Liver (tissue), 9 donors: ENCODE measurements around the gene POPDC3. TPM values are rescaled to one million over a fixed set of nuclear protein-coding genes. Genes with fewer than 3 reads are reported as not detected.

ENCODE experiments used
- DNase-seq: peaks from one replicate; pipeline ENCODE4 v3.0.0-alpha.2; 2017; ENCODE audit warnings: low spot score
- H3K27ac ChIP-seq, 2 donors: one replicate each; pipeline ENCODE4 v1.7.0; 2013; ENCODE audit warnings: inconsistent platforms in 2 of 2, low read length in 2 of 2, control low read depth in 1 of 2, low read depth in 1 of 2, mild to moderate bottlenecking in 1 of 2
- H3K27me3 ChIP-seq, 4 donors: one replicate each; pipeline versions ENCODE4 v1.6.1 to v1.7.0; 2013; ENCODE audit warnings: low read length in 3 of 4, inconsistent platforms in 1 of 4, mild to moderate bottlenecking in 1 of 4, moderate library complexity in 1 of 4; ENCODE audit not compliant: control insufficient read depth in 4 of 4, insufficient read depth in 4 of 4
- H3K36me3 ChIP-seq, 4 donors: one replicate each; pipeline versions ENCODE4 v1.6.1 to v1.7.0; 2013; ENCODE audit warnings: low read length in 3 of 4, mild to moderate bottlenecking in 3 of 4, low read depth in 1 of 4, moderate library complexity in 1 of 4; ENCODE audit not compliant: control insufficient read depth in 4 of 4, insufficient read depth in 3 of 4
- H3K4me1 ChIP-seq, 4 donors: one replicate each; pipeline versions ENCODE4 v1.6.1 to v1.7.0; 2013; ENCODE audit warnings: low read length in 3 of 4, mild to moderate bottlenecking in 3 of 4, moderate library complexity in 1 of 4; ENCODE audit not compliant: control insufficient read depth in 4 of 4, insufficient read depth in 4 of 4
- H3K4me3 ChIP-seq, 3 donors: one replicate each; pipeline versions ENCODE4 v1.6.1 to v1.7.0; 2013; ENCODE audit warnings: low read length in 3 of 3, control low read depth in 1 of 3, low read depth in 1 of 3, mild to moderate bottlenecking in 1 of 3
- H3K9ac ChIP-seq, 2 donors: one replicate each; pipeline ENCODE4 v1.7.0; 2013; ENCODE audit warnings: low read length in 2 of 2, mild to moderate bottlenecking in 2 of 2, moderate library complexity in 2 of 2, control low read depth in 1 of 2, low read depth in 1 of 2
- H3K9me3 ChIP-seq, 4 donors: one replicate each; pipeline versions ENCODE4 v1.6.1 to v1.7.0; 2013; ENCODE audit warnings: low read length in 3 of 4; ENCODE audit not compliant: control insufficient read depth in 4 of 4
- EGR1 ChIP-seq, 2 donors: IDR thresholded peaks; 2 replicates each; pipeline ENCODE4 v1.6.1; 2016 to 2018; ENCODE audit warnings: antibody characterized with exemption in 2 of 2, low read depth in 2 of 2
- FOXA2 ChIP-seq: IDR thresholded peaks from 2 replicates; pipeline ENCODE4 v1.6.1; 2016; ENCODE audit warnings: antibody characterized with exemption
- HNF4G ChIP-seq: IDR thresholded peaks from 2 replicates; pipeline ENCODE4 v1.6.1; 2016; ENCODE audit warnings: antibody characterized with exemption
- JUND ChIP-seq, 2 donors: IDR thresholded peaks; 2 replicates each; pipeline ENCODE4 v1.6.1; 2016; ENCODE audit warnings: antibody characterized with exemption in 2 of 2
- NR2F2 ChIP-seq: IDR thresholded peaks from 2 replicates; pipeline ENCODE4 v1.6.1; 2016; ENCODE audit warnings: antibody characterized with exemption
- RXRA ChIP-seq, 2 donors: IDR thresholded peaks; 2 replicates each; pipeline ENCODE4 v1.6.1; 2017 to 2018; ENCODE audit warnings: antibody characterized with exemption in 2 of 2, mild to moderate bottlenecking in 1 of 2
- YY1 ChIP-seq: IDR thresholded peaks from 2 replicates; pipeline ENCODE4 v1.6.1; 2016; ENCODE audit warnings: antibody characterized with exemption, mild to moderate bottlenecking
- WGBS: extraction: QIAGEN DNeasy Blood & Tissue Kit; methylation state at CpG from one replicate; pipeline ENCODE4 v1.1.7; 2013; 5-methylcytosine and 5-hydroxymethylcytosine counted together
- polyA plus RNA-seq, 2 donors: library from polyadenylated mRNA; stranded (reverse) in 1 of 2; unstranded in 1 of 2; fragments of 200-250 nt in 1 of 2; fragments of >200 nt in 1 of 2; fragmentation: Nextera tagmentation in 1 of 2; extraction: Ambion mirVana in 1 of 2; gene quantifications; one replicate each; pipeline versions ENCODE4 v1.2.1 to v1.2.3, GENCODE V29; 2013 to 2015
- total RNA-seq, 2 donors: library from RNA; depleted of rRNA; stranded (reverse); fragments of >200 nt; gene quantifications; one replicate each; pipeline ENCODE4 v1.2.3, GENCODE V29; 2014
- TF ChIP-seq, protein P1 (sequence below): IDR thresholded peaks from 2 replicates; pipeline ENCODE4 v1.6.1; 2016; ENCODE audit warnings: antibody characterized with exemption
- TF ChIP-seq, protein P2 (sequence below): fragments of 150-350 bp; IDR thresholded peaks from 2 replicates; pipeline ENCODE4 v1.5.1; 2017; ENCODE audit warnings: improper control_type of control experiment, low read depth, low read length; ENCODE audit not compliant: missing input control
- TF ChIP-seq, protein P3 (sequence below): IDR thresholded peaks from 2 replicates; pipeline ENCODE4 v1.6.1; 2016; ENCODE audit warnings: antibody characterized with exemption
- donor health status: healthy.
- donor health status: healthy.
- donor health status: healthy.
- donor health status: healthy.
- donor health status: healthy.

Gene POPDC3
- total and polyA plus RNA-seq, 4 donors = not detected

DNA sequence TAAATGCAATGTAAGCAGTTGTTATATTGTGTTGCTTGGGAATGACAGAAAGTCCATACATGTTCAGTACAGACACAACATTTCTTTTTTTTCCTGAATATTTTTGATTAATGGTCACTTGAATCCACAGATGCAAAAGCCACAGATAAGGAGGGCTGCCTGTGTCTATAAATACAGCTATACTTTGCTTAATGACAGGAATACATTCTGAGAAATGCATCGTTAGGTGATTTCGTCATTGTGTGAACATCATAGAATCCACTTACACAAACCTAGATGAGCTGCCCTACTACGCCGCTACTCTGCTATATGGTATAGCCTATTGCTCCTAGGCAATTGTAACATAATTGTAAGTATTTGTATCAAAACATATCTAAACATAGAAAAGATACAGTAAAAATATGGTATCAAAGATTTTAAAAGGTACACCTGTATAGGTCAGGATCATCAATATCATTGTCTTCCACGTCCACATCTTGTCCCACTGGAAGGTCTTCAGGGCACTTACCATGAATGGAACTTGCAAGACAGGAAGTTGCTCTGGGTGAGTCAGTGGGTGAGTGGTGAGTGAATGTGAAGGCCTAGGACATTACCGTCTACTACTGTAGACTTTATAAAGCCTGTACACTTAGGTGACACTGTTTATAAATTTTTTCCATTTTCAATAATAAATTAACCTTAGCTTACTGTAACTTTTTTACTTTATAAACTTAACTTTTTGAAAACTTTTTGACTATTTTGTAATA is 27.9 kb upstream of the POPDC3 start:
- Histone ChIP-seq H3K27me3 (no peaks in the 10 kb centered on the region), H3K36me3 (no peaks in the 10 kb centered on the region), H3K4me3 (no peak overlapping the region), H3K4me1 (no peaks in the 10 kb centered on the region), H3K9ac (no peak overlapping the region), H3K27ac (no peak overlapping the region), H3K9me3 (no peaks in the 10 kb centered on the region)
- no peak for DNase-seq
- 90% methylated on average over 6 of the region's 6 CpGs for WGBS
- TF ChIP-seq HNF4G (no peak), EGR1 (IDR thresholded peaks at IDR 0.05; ENCODE audit: low read depth in 2 of 2) (no peak), YY1 (no peak), NR2F2 (no peak), FOXA2 (no peak), RXRA (IDR thresholded peaks at IDR 0.05) (no peak)
- TF ChIP-seq, protein P1, sequence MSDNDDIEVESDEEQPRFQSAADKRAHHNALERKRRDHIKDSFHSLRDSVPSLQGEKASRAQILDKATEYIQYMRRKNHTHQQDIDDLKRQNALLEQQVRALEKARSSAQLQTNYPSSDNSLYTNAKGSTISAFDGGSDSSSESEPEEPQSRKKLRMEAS = no peak
- TF ChIP-seq, protein P2, sequence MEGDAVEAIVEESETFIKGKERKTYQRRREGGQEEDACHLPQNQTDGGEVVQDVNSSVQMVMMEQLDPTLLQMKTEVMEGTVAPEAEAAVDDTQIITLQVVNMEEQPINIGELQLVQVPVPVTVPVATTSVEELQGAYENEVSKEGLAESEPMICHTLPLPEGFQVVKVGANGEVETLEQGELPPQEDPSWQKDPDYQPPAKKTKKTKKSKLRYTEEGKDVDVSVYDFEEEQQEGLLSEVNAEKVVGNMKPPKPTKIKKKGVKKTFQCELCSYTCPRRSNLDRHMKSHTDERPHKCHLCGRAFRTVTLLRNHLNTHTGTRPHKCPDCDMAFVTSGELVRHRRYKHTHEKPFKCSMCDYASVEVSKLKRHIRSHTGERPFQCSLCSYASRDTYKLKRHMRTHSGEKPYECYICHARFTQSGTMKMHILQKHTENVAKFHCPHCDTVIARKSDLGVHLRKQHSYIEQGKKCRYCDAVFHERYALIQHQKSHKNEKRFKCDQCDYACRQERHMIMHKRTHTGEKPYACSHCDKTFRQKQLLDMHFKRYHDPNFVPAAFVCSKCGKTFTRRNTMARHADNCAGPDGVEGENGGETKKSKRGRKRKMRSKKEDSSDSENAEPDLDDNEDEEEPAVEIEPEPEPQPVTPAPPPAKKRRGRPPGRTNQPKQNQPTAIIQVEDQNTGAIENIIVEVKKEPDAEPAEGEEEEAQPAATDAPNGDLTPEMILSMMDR = no peak

DNA sequence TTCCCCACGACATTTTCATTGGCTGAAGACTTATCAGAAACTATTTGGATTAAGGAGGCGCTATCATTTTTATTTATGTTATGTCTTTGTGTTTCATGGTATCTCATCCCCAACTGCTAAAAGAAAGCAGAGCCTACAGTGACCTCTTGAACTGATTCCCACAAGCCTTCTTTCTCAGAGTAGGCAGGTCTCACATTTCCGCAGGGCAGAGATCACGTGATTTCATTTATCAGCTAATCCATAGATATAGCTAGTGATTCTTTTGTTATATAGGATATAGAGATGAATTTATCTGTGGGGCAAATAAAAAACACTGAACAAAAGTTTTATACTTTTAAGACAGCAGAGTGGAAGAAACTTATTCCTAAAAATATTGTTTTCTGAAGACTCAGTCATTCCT is 25.0 kb upstream of the POPDC3 start:
- no peaks in the 10 kb centered on the region for H3K4me1 ChIP-seq
- no peaks in the 10 kb centered on the region for H3K27me3 ChIP-seq
- no peak overlapping the region for H3K27ac ChIP-seq
- no peaks in the 10 kb centered on the region for H3K9me3 ChIP-seq
- TF ChIP-seq, protein P3, sequence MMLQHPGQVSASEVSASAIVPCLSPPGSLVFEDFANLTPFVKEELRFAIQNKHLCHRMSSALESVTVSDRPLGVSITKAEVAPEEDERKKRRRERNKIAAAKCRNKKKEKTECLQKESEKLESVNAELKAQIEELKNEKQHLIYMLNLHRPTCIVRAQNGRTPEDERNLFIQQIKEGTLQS = no peak
- TF ChIP-seq FOXA2 (no peak), EGR1 (IDR thresholded peaks at IDR 0.05; ENCODE audit: low read depth in 2 of 2) (no peak), NR2F2 (no peak)
- no peak overlapping the region for H3K4me3 ChIP-seq
- no peaks in the 10 kb centered on the region for H3K36me3 ChIP-seq
- H3K9ac ChIP-seq = no peak overlapping the region
- 74% methylated on average over 4 of the region's 4 CpGs for WGBS
- DNase-seq = no peak

DNA sequence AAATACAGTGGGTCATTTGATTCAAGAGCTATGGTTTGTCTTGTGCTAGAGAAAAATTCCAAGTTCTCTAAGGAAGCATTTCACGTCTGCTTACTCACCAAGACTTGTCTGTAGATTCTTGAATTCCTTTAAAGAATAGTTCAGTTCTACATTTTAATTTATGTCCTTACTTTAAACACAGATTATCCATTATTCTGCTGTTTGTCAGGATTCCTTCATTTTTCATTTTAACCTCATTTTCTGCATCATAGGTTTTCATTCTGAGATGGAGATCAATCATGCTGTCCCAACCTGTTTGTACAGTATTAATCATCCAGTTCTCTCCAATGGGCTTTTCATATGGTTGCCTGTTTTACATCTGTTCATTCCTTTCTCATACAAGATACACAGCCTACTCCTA is 24.5 kb upstream of the POPDC3 start:
- 84% methylated on average over 1 of the region's 1 CpG for WGBS

More for the DNA sequence above, 24.5 kb upstream of the POPDC3 start:
- Histone ChIP-seq H3K36me3 (no peaks in the 10 kb centered on the region), H3K4me3 (no peak overlapping the region), H3K27me3 (no peaks in the 10 kb centered on the region), H3K9me3 (no peaks in the 10 kb centered on the region), H3K4me1 (no peaks in the 10 kb centered on the region), H3K9ac (no peak overlapping the region), H3K27ac (no peak overlapping the region)
- DNase-seq = no peak
- no peak for TF ChIP-seq JUND (IDR thresholded peaks at IDR 0.05)
- TF ChIP-seq, protein P2 = no peak
- TF ChIP-seq YY1 = no peak
- TF ChIP-seq, protein P3 = no peak
- no peak for TF ChIP-seq EGR1 (IDR thresholded peaks at IDR 0.05; ENCODE audit: low read depth in 2 of 2)
